C4-2B (cell line): ENCODE results near the gene COL23A1.

ENCODE experiments used
- CTCF ChIP-seq: fragments of 450-650 bp; conservative IDR thresholded peaks from 2 replicates; pipeline ENCODE4 v1.5.1; 2017; ENCODE audit warnings: mild to moderate bottlenecking
- ZFX ChIP-seq: fragments of 450-650 bp; IDR thresholded peaks from 2 replicates; pipeline ENCODE4 v1.6.1; 2017

DNA sequence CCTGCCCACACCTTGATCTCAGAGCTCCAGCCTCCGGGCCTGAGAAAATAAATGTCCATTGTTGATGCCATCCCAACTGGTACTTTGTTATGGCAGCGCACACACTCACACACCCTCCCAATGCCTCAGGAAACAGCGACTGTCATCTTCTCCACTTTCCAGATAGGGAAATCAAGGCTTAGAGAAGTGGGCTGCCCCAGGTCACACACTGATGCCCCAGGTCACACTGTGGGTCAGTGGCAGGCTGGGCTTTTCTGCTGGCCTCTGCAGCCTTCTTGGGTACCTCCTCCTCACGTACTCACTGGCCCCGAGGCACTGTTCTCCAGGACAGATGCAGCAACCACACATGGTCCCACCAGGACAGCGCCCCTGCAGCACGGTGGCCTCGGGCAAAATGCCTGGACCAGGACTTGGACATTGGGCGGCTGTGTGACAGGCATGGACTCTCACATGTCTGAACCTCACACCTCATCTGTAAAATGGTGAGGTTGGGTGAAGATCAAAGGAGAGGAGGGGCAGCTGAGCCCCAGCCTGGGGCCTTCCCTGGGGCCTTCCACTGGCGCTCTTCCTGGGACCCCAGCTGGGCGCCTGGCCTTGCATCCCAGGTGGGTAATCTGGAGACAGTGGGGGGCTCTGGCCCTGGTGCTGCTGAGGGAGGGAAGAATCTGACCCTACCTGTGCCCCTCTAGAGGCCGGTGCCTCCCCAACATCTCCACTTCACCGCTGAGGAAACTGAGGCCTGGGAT lies 156.0 kb downstream of the COL23A1 start:
- TF ChIP-seq CTCF, result no peak
- TF ChIP-seq ZFX, result no peak
